Loucy (cell line): ENCODE measurements around the gene DNAJB4.

Experiments
- CTCF ChIP-seq: fragments of 200-600 bp; sonication (generic); conservative IDR thresholded peaks from 2 replicates; pipeline ENCODE4 v1.5.1; 2014; ENCODE audit warnings: mild to moderate bottlenecking, antibody characterized with exemption, low read length
- EZH2phosphoT487 ChIP-seq: fragments of 200-600 bp; IDR thresholded peaks from 2 replicates; pipeline ENCODE4 v1.6.1; 2018; ENCODE audit warnings: antibody characterized with exemption, mild to moderate bottlenecking, moderate library complexity, borderline replicate concordance

GRCh38 chr1:78003070-78003746, 1.5 kb upstream of the DNAJB4 start:
- TF ChIP-seq CTCF (no peak), EZH2phosphoT487 (no peak)
